ENCODE results near the gene GTF3C5. TPM values are rescaled to one million over a fixed set of nuclear protein-coding genes. Genes with fewer than 3 reads are reported as not detected.

GTF3C5 gene
- total RNA-seq, 2 donors from 2014 or later, result 89.7 to 94.6 TPM

DNA sequence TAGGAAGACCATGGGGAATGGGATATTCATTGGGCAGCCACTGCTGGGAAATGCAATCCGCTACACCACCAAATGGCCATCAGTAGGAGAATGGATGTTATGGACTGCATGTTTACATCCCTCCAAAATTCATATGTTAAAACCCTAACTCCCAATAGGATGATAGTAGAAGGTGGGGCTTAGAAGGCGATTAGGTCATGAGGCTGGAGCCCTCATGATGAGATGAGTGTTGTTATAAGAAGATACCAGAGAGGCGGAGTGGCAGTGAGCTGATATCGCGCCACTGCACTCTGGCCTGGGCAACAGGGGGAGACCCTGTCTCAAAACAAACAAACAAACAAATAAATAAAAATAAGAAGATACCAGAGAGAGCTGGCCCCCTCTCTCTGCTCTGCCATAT lies 16.1 kb upstream of the GTF3C5 start:
- no peak overlapping the region for H3K27ac Mint-ChIP-seq
- Histone ChIP-seq H3K27me3 (ENCODE audit: control insufficient read depth, insufficient read depth, low read length, poor library complexity, severe bottlenecking) (peaks cover 2% of the 10 kb centered on the region), H3K4me3 (ENCODE audit: low read length) (no peak overlapping the region), H3K27ac (ENCODE audit: low read depth, low read length) (no peak overlapping the region), H3K36me3 (ENCODE audit: control insufficient read depth, insufficient read depth, low read length) (no peaks in the 10 kb centered on the region), H3K4me1 (ENCODE audit: control insufficient read depth, insufficient read depth, low read length) (no peaks in the 10 kb centered on the region), H3K9me3 (ENCODE audit: control insufficient read depth, low read length) (peaks cover 5% of the 10 kb centered on the region), H3K9ac (ENCODE audit: extremely low read depth, low read length, poor library complexity, severe bottlenecking) (no peak overlapping the region)
- H3K27me3 Mint-ChIP-seq (ENCODE audit: insufficient read depth), result peaks cover 60% of the 10 kb centered on the region
- H3K36me3 Mint-ChIP-seq (ENCODE audit: low read depth), result no peaks in the 10 kb centered on the region
- no peaks in the 10 kb centered on the region for H3K4me1 Mint-ChIP-seq
- TF ChIP-seq, protein P1, sequence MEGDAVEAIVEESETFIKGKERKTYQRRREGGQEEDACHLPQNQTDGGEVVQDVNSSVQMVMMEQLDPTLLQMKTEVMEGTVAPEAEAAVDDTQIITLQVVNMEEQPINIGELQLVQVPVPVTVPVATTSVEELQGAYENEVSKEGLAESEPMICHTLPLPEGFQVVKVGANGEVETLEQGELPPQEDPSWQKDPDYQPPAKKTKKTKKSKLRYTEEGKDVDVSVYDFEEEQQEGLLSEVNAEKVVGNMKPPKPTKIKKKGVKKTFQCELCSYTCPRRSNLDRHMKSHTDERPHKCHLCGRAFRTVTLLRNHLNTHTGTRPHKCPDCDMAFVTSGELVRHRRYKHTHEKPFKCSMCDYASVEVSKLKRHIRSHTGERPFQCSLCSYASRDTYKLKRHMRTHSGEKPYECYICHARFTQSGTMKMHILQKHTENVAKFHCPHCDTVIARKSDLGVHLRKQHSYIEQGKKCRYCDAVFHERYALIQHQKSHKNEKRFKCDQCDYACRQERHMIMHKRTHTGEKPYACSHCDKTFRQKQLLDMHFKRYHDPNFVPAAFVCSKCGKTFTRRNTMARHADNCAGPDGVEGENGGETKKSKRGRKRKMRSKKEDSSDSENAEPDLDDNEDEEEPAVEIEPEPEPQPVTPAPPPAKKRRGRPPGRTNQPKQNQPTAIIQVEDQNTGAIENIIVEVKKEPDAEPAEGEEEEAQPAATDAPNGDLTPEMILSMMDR (conservative IDR thresholded peaks at IDR 0.05), result no peak
- 91% methylated on average over 3 of the region's 5 CpGs; no CpG with 5 or more reads in 1 of the 2 experiments for WGBS, 2 experiments (ENCODE audit: insufficient coverage in 1 of 2, insufficient read length in 1 of 2)
- peaks cover 6% of the 10 kb centered on the region for H3K9me3 Mint-ChIP-seq
- no peak for DNase-seq
- H3K4me3 Mint-ChIP-seq, result no peak overlapping the region

DNA sequence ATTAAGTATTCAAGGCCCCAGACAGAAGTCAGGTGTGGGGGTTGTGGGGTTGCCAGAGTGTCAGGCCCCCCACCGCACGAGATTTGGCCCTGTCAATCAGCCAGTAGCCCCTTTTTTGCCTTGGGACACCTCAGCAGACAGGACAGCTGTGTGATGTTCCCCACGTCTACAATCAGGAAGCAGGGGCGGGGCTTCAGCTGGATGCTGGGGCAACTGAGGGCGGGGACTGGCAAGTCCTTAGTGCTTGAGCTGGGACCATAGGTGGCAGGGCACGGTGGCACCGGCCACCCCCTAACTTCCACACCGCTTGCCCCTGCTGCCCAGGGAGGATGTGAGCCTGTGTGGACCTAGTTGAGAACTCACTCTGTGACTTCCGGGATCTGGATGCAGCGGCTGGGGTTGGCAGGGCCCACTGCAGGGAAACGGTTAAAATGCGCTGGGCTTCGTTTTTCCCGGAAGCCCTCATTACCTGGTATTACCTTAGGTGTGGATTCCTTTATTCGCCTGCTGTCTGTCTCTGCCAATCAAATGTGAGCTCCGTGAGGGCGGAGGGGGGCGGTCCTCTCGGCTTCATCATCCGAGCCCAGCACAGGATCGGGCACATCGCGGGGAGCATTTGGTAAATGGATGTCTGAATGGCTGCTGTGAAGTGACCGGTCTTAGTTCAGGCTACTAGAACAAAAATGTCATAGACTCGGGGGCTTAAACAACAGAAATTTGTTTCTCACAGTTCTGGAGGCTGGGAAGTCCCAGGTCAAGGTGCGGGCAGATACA lies 7.5 kb upstream of the GTF3C5 start:
- Histone ChIP-seq H3K36me3 (ENCODE audit: control insufficient read depth, insufficient read depth, low read length) (no peaks in the 10 kb centered on the region), H3K4me3 (ENCODE audit: low read length) (no peak overlapping the region), H3K27ac (ENCODE audit: low read depth, low read length) (no peak overlapping the region), H3K9me3 (ENCODE audit: control insufficient read depth, low read length) (no peaks in the 10 kb centered on the region), H3K9ac (ENCODE audit: extremely low read depth, low read length, poor library complexity, severe bottlenecking) (no peak overlapping the region), H3K27me3 (ENCODE audit: control insufficient read depth, insufficient read depth, low read length, poor library complexity, severe bottlenecking) (no peaks in the 10 kb centered on the region), H3K4me1 (ENCODE audit: control insufficient read depth, insufficient read depth, low read length) (no peaks in the 10 kb centered on the region)
- DNase-seq, result peak; percentile 62
- Mint-ChIP-seq H3K9me3 (peaks cover 7% of the 10 kb centered on the region), H3K4me3 (no peak overlapping the region), H3K36me3 (ENCODE audit: low read depth) (no peaks in the 10 kb centered on the region), H3K27me3 (ENCODE audit: insufficient read depth) (peaks cover 20% of the 10 kb centered on the region), H3K27ac (no peak overlapping the region), H3K4me1 (no peaks in the 10 kb centered on the region)
- TF ChIP-seq, protein P1 (conservative IDR thresholded peaks at IDR 0.05), result no peak
- 88 to 89% methylated on average over 21 to 26 of the region's 26 CpGs for WGBS, 2 experiments (ENCODE audit: insufficient coverage in 1 of 2, insufficient read length in 1 of 2)

DNA sequence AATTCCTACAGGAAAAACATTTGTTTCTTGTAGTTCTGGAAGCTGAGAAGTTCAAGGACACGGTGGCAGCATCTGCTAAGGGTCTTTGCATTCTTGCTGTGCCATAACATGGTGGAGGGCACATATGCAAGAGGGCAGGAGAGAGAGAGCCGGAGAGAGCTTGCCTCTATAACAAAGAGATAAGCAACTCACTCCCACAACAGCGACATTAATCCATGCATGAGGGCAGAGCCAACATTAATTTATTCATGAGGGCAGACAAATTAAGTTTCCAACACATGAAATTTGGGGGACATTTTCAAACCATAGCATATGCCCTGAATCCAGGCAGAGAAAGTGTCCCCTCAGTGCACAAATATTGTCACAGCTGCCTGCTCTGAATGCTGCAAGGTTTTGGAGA lies 4.4 kb upstream of the GTF3C5 start:
- no peak overlapping the region for H3K4me3 ChIP-seq (ENCODE audit: low read length)
- 76 to 94% methylated on average over 2 to 3 of the region's 3 CpGs for WGBS, 2 experiments (ENCODE audit: insufficient coverage in 1 of 2, insufficient read length in 1 of 2)
- Mint-ChIP-seq H3K27me3 (ENCODE audit: insufficient read depth) (peaks cover 12% of the 10 kb centered on the region), H3K4me1 (peaks cover 3% of the 10 kb centered on the region), H3K27ac (no peak overlapping the region), H3K4me3 (no peak overlapping the region), H3K36me3 (ENCODE audit: low read depth) (no peaks in the 10 kb centered on the region), H3K9me3 (peaks cover 7% of the 10 kb centered on the region)
- H3K9ac ChIP-seq (ENCODE audit: extremely low read depth, low read length, poor library complexity, severe bottlenecking), result no peak overlapping the region
- peaks cover 2% of the 10 kb centered on the region for H3K9me3 ChIP-seq (ENCODE audit: control insufficient read depth, low read length)
- no peaks in the 10 kb centered on the region for H3K36me3 ChIP-seq (ENCODE audit: control insufficient read depth, insufficient read depth, low read length)
- TF ChIP-seq, protein P1 (conservative IDR thresholded peaks at IDR 0.05), result no peak
- no peak overlapping the region for H3K27ac ChIP-seq (ENCODE audit: low read depth, low read length)
- DNase-seq, result no peak
- H3K4me1 ChIP-seq (ENCODE audit: control insufficient read depth, insufficient read depth, low read length), result no peaks in the 10 kb centered on the region
- H3K27me3 ChIP-seq (ENCODE audit: control insufficient read depth, insufficient read depth, low read length, poor library complexity, severe bottlenecking), result no peaks in the 10 kb centered on the region

Measured in endodermal cell (in vitro differentiated cells).